HT-29 (cell line): Measurements from ENCODE around the gene ZC3HAV1. TPM values are rescaled to one million over a fixed set of nuclear protein-coding genes. Genes with fewer than 3 reads are reported as not detected.
"Not testable (repeated sequence)": the region's sequence is repeated elsewhere in the genome, so short reads cannot be mapped to it uniquely, and the experiment has no call there.

ENCODE experiments used
- DNase-seq: peaks from one replicate; pipeline ENCODE4 v3.0.0-alpha.2; 2015; ENCODE audit warnings: low spot score
- total RNA-seq: library from RNA; depleted of rRNA; stranded (reverse); fragments of >200 nt; shearing (Covaris generic); gene quantifications from 2 replicates; pipeline ENCODE4 v1.2.3, GENCODE V29; 2014; rRNA removed

ZC3HAV1 gene
- total RNA-seq, 1 experiment from 2014 or later, result 38.2 TPM

- not testable (repeated sequence) for DNase-seq
These were observed 83.7 kb downstream of the ZC3HAV1 start for GRCh38 chr7:139025861-139026260.

GRCh38 chr7:139023076-139023475 lies 86.4 kb downstream of the ZC3HAV1 start:
- DNase-seq, result no peak

GRCh38 chr7:139022286-139022685 lies 87.2 kb downstream of the ZC3HAV1 start:
- DNase-seq, result no peak

- no peak for DNase-seq
These were observed 90.6 kb downstream of the ZC3HAV1 start for GRCh38 chr7:139018910-139019309.

- peak; percentile 87 for DNase-seq
These were observed 92.5 kb downstream of the ZC3HAV1 start for GRCh38 chr7:139016931-139017511.

- no peak for DNase-seq
These were observed 98.1 kb downstream of the ZC3HAV1 start for GRCh38 chr7:139011373-139011772.

GRCh38 chr7:139004321-139005090 lies 105.0 kb downstream of the ZC3HAV1 start:
- no peak for DNase-seq

GRCh38 chr7:138999414-138999813 lies 110.1 kb downstream of the ZC3HAV1 start:
- no peak for DNase-seq

Other genes with a start within 250 kb of the ZC3HAV1 start
- gene KIAA1549, start 128.3 kb downstream of the ZC3HAV1 start, total RNA-seq, result 0.26 and 0.38 TPM in 2 replicates
- gene ZC3HAV1L, start 73.7 kb downstream of the ZC3HAV1 start, total RNA-seq, result 11.6 and 13.1 TPM in 2 replicates
- 3.4 and 4.6 TPM in 2 replicates for gene UBN2, start 121.5 kb upstream of the ZC3HAV1 start, total RNA-seq
- 16.5 and 19.4 TPM in 2 replicates for gene FMC1, start 231.6 kb upstream of the ZC3HAV1 start, total RNA-seq